ENCODE results near the gene SLC44A4.
"Not testable (repeated sequence)": the region's sequence is repeated elsewhere in the genome, so short reads cannot be mapped to it uniquely, and the experiment has no call there.

SLC44A4 gene

DNA sequence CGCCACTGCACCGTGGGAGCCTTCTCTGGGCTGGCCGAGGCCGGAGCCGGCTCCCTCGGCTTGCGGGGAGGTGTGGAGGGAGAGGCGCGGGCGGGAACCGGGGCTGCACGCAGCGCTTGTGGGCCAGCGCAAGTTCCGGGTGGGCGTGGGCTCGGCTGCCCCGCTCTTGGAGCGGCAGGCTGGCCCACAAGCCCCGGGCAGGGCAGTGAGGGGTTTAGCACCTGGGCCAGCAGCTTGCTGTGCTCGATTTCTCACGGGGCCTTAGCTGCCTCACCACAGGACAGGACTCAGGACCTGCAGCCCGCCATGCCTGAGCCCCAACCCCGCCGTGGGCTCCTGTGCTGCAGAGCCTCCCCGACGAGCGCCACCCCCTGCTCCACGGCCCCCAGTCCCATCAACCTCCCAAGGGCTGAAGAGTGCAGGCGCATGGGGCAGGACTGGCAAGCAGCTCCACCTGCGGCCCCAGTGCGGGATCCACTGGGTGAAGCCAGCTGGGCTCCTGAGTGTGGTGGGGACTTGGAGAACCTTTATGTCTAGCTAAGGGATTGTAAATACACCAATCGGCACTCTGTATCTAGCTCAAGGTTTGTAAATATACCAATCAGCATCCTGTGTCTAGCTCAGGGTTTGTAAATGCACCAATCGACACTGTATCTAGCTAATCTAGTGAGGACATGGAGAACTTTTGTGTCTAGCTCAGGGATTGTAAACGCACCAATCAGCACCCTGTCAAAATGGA is 26.6 kb downstream of the SLC44A4 start:
- ATAC-seq, result not testable (repeated sequence)

DNA sequence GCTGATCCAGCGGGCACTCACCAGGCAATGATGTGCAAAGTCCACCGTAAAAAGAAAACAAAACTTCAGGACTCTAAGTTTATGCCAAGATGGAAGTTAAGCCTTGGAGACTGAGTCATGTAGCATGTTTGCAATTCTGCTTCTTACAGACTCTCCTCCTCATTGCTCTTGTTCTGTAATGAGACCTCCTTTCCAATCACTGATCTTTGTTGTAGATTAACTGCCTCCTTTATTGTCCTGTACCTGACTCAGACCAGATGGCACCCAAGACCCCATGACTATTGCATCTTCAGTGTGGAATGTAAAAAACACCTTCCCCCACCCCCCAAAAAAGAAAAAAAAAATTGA is 27.3 kb downstream of the SLC44A4 start:
- no peak for ATAC-seq

GRCh38 chr6:31850765-31851484 is 27.9 kb downstream of the SLC44A4 start:
- no peak for ATAC-seq

DNA sequence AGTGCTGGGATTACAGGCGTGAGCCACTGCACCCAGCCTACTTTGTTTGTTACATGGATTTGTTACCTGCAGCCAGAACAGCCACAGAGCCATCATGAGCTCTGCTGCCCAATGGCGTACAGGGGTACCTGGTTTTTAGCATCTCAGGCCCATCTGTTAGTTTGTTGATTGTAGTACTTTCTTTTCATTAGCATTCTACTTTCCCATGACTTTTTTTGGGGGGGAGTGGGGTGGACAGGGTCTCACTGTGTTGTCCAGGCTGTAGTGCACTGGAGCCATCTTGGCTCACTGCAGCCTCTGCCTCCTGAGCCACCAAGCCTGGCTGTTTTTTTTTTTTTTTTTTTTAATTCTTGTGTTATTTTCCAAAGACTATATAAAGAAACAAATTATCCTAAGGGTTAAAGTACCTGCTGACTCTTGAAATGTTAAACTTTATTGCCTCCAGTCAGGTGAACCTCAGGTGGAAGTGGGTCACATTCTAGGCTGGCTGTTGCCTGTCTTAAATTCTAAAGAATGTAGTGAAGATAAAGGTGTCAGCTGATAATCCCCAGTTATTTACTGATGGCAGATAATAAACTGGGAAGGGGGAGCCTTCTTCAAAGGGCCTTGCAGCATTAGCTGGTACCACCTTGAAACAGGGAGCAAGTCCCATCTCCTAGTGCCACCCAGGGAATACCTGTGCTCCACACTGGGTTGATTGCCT is 31.4 kb downstream of the SLC44A4 start:
- no peak for ATAC-seq

- no peak for ATAC-seq
These were observed 34.3 kb downstream of the SLC44A4 start for GRCh38 chr6:31844507-31844906.

DNA sequence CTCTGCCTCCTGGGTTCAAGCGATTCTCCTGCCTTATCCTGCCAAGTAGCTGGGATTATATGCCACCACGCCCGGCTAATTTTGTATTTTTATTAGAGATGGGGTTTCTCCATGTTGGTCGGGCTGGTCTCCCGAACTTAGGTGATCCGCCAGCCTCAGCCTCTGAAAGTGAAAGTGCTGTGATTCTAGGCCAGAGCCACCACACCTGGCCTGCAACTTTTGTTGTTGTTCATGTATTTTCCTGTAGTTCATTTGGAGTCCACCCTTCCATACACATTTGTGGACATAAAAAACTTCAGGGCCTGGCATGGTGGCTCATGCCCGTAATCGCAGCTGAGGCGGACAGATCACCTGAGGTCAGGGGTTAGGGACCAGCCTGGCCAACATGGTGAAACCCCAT is 36.7 kb downstream of the SLC44A4 start:
- ATAC-seq, result no peak

GRCh38 chr6:31839779-31840126 is 39.0 kb downstream of the SLC44A4 start:
- ATAC-seq, result not testable (repeated sequence)

- no peak for ATAC-seq
These were observed 39.8 kb downstream of the SLC44A4 start for GRCh38 chr6:31838968-31839367.

GRCh38 chr6:31838114-31838553 is 40.7 kb downstream of the SLC44A4 start:
- not testable (repeated sequence) for ATAC-seq

DNA sequence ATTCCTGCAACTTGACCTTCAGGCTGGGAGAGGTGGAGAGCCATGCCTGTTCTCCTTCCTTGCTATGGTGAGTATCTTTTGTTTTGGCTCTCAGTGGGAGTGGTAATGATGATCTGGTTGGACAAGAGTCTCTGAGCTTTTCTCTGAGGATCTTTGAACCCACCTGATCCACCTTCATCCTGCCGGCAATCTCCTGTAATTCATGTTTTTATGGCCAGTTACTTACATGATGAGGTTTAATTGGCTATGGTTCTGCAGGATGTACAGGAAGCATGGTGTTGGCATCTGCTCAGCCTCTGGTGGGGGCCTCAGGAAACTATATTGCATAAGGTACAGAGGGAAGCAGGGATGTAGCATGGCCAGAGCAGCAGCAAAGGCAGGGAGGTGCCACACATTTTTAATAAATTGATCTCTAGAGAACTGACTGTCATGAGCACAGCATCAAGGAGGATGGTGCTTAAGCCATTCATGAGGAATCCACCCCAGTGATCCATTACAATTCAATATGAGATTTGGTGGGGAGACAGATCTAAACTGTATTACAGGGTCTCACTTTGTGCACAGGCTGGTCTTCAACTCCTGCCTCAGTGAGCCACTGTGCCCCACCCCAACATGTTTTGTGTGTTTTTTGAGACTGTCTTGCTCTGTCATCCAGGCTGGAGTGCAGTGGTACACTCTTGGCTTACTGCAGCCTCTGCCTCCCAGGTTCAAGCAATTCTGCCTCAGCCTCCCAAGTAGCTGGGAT is 41.3 kb downstream of the SLC44A4 start:
- no peak for ATAC-seq

DNA sequence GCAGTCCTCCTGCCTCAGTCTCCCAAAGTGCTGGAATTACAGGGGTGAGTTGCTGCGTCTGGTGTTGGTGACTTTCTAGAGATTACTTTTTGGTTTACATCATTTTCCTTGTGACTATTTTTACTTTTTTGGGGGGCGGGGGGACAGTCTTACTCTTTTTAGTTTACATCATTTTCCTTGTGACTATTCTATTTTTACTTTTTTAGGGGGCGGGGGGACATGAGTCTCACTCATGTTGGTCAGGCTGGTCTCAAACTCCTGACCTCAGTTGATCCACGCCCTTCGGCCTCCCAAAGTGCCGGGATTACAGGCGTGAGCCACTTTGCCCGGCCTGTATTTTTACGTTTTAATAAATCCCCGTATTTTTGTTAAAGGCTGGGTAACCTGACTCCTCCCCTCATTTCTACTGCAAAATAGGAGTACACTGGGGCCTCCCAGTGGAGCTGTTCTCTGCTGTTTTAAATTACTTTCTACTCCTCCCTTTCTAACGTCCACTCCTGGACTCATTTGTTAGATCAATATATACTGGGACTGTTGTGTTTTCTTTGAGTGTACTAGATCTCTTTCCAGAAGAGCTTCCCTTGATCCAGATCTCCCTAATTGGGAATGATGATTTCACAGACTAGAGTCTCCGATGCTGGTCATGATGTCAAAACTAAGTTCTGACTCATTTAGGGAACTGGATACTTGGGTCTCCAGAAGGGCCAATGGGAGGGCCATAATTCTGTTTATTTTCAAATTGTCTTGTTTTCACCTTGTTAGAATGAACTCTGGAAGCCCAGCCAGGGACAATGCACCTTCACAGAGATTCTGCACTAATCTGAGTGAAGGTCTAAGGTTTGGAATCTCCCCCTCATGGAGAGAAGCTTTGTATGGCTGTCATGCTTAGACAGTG is 42.1 kb downstream of the SLC44A4 start:
- no peak for ATAC-seq

DNA sequence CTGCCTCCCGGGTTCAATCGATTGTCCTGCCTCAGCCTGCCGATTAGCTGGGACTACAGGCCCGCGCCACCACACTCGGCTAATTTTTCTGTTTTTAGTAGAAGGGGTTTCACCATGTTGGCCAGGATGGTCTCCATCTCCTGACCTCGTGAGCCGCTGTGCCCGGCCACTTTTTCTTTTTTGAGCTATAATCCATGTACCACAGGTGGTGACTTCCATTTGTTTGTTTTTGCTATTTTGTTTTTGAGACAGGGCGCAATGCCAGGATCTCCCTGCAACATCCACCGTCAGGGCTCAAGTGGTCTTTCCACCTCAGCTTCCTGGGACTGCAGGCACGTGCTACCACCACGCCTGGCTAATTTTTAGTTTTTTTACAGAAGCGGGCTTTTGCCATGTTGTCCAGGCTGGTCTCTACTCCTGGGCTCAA is 42.7 kb downstream of the SLC44A4 start:
- no peak for ATAC-seq

- ATAC-seq, result peak; percentile 64 to 67
These were observed 44.2 kb downstream of the SLC44A4 start for GRCh38 chr6:31834367-31835250.

GRCh38 chr6:31831350-31832215 is 47.2 kb downstream of the SLC44A4 start:
- ATAC-seq, result no peak

DNA sequence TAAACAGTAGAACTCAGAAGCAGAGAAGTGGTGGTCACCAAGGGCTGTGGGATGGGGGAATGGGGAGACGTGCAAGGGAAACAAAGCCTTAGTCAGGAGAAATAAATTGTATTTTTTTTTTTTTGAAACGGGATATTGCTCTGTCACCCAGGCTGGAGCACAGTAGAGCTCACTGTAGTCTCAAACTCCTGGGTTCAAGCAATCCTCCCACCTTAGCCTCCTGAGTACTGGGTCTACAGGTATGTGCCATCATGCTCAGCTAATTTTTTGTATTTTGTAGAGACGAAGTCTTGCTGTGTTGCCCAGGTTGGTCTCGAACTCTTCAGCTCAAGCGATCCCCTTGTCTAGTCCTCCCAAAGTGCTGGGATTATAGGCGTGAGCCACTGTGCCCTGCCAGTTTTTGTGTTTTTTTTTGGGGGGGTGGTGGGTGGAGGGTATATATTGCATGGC is 47.9 kb downstream of the SLC44A4 start:
- no peak for ATAC-seq

GRCh38 chr6:31829633-31830283 is 49.0 kb downstream of the SLC44A4 start:
- ATAC-seq, result no peak

- ATAC-seq, result peak; percentile 86 to 88
These were observed 51.3 kb downstream of the SLC44A4 start, which contains the start of gene HSPA1B for GRCh38 chr6:31827286-31828079. TSS of gene HSPA1B (plus strand) at chr6:31827738. CDS start at chr6:31827951, 213 bp downstream.

DNA sequence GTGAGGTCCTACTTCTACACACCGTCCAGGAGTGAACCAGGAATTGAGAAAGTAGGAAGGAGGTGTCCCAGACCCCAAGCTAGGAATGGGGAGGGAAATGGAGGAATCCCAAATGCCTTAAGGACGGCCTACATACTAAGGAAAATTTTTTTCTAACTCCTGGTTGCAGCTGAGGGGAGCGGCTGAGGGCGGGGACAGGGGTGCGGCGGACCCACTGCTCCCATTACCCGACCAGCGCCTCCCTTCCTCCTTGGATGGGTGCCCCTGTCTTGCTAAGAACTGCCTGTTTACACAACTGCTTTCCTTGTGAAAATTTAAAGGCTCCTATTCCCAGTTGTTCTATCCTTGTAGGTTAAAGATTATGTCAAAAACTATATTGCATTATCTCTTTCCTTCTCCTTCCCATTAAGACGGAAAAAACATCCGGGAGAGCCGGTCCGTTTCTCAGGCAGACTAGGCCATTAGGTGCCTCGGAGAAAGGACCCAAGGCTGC is 52.0 kb downstream of the SLC44A4 start:
- ATAC-seq, result peak in 1 of 2 donors; percentile 2

Measured in activated CD4-positive, CD25-positive, alpha-beta regulatory T cell treated with anti-CD3 and anti-CD28 coated beads, Interleukin-2, amount 50 U/mL, for 24 hours (primary cell).